ENCODE measurements around the gene PTPRG. TPM values are rescaled to one million over a fixed set of nuclear protein-coding genes. Genes with fewer than 3 reads are reported as not detected.

PTPRG gene
- total RNA-seq, 1 experiment from 2014 or later = 11.7 TPM

DNA sequence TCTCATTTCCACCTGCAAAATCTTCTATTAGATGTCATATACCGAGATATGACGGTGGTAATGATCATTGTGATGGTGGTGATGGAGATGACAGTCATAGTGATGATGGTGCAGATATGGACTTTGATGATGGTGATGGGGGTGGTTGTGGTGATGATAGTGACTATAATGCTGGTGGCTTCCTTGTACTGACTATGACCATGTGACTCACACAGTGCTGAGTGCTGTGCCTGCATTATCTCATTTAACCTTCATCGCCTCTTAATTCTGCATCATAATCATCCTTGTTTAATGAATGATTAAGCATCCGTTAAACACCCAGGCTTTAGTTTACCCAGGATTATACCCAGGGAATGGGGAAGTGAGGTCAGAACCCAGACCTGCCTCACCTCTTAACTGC, 480.3 kb downstream of the PTPRG start:
- no peak for DNase-seq (ENCODE audit: low spot score)
- no peaks in the 10 kb centered on the region for H3K4me1 ChIP-seq (ENCODE audit: insufficient read depth, low read length, poor library complexity, severe bottlenecking)
- TF ChIP-seq CTCF (conservative IDR thresholded peaks at IDR 0.05; ENCODE audit: low read depth, low read length) (no peak), EZH2 (IDR thresholded peaks at IDR 0.05; ENCODE audit: borderline replicate concordance, low read depth, low read length, poor library complexity, severe bottlenecking) (no peak)
- no peaks in the 10 kb centered on the region for H3K9me3 ChIP-seq (ENCODE audit: low read depth, low read length, poor library complexity, severe bottlenecking)
- H3K27ac ChIP-seq (ENCODE audit: low read depth, low read length, poor library complexity, severe bottlenecking) = no peak overlapping the region
- no peaks in the 10 kb centered on the region for H3K36me3 ChIP-seq (ENCODE audit: insufficient read depth, low read length, poor library complexity, severe bottlenecking)
- H3K4me3 ChIP-seq (ENCODE audit: low read depth, low read length, poor library complexity, severe bottlenecking) = no peak overlapping the region
- intact Hi-C loops (cut with micrococcal nuclease; ENCODE audit: unreplicated experiment) = no loop called here
- ChIA-PET CTCF (no interaction called here), POLR2A (ENCODE audit: low non-redundant PET) (no interaction called here)
- no peaks in the 10 kb centered on the region for H3K27me3 ChIP-seq (replicated peaks; ENCODE audit: insufficient read depth, low read depth, low read length, poor library complexity)
- BruUV-seq (replicated peaks) = no TSS peak

DNA sequence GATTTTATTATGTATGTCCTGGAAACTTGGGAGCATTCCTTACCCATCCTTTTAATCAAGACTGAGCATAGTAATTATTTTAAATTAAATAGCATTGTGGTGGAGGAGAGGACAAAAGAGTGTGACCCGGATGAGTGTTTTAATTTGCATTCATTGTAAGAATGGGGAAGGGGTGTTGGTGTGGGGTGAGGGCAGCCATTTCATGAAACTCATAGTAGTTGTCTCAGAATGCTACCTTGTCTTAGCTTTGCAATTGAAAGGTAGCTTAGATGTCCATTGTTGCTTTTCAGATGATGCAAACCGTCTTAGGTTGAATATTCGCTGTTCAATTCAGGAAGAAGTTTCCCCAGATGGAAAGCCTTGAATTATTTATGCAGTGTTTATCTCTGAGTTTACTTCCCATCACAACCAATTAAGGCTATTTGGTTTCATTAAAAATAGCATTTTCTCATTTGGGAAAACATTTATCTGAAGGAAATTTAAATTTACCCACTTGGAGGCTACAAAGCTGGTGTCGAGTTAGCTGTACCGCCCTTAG, 483.6 kb downstream of the PTPRG start:
- ChIA-PET POLR2A (ENCODE audit: low non-redundant PET) (no interaction called here), CTCF (no interaction called here)
- no peak overlapping the region for H3K4me3 ChIP-seq (ENCODE audit: low read depth, low read length, poor library complexity, severe bottlenecking)
- intact Hi-C loops (cut with micrococcal nuclease; ENCODE audit: unreplicated experiment) = no loop called here
- no peak overlapping the region for H3K27ac ChIP-seq (ENCODE audit: low read depth, low read length, poor library complexity, severe bottlenecking)
- no peaks in the 10 kb centered on the region for H3K9me3 ChIP-seq (ENCODE audit: low read depth, low read length, poor library complexity, severe bottlenecking)
- H3K4me1 ChIP-seq (ENCODE audit: insufficient read depth, low read length, poor library complexity, severe bottlenecking) = no peaks in the 10 kb centered on the region
- BruUV-seq (replicated peaks) = no TSS peak
- no peak for TF ChIP-seq EZH2 (IDR thresholded peaks at IDR 0.05; ENCODE audit: borderline replicate concordance, low read depth, low read length, poor library complexity, severe bottlenecking)
- TF ChIP-seq CTCF (conservative IDR thresholded peaks at IDR 0.05; ENCODE audit: low read depth, low read length) = no peak
- no peak for DNase-seq (ENCODE audit: low spot score)
- H3K27me3 ChIP-seq (replicated peaks; ENCODE audit: insufficient read depth, low read depth, low read length, poor library complexity) = no peaks in the 10 kb centered on the region
- no peaks in the 10 kb centered on the region for H3K36me3 ChIP-seq (ENCODE audit: insufficient read depth, low read length, poor library complexity, severe bottlenecking)

DNA sequence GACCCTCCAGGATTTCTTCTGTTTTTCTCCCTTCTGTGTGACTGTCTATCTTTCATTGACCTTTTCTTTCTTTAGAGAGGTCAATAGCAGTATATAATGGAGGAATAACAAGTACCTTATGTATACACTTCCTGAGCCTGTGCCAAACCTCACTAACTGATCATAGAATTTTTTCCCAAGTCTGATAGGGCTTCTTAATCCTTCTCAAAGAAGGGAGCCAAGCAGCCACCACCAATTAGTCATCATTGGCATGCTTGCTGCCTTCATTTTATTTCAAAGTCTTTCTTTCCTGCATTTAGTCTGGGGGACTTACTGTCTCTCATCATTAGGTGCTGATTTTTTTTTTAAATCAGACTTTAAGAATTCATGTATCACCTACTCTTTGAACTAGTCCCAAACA, 485.0 kb downstream of the PTPRG start:
- no peak for DNase-seq (ENCODE audit: low spot score)
- intact Hi-C loops (cut with micrococcal nuclease; ENCODE audit: unreplicated experiment) = no loop called here
- CTCF ChIA-PET = no interaction called here
- TF ChIP-seq CTCF (conservative IDR thresholded peaks at IDR 0.05; ENCODE audit: low read depth, low read length) (no peak), EZH2 (IDR thresholded peaks at IDR 0.05; ENCODE audit: borderline replicate concordance, low read depth, low read length, poor library complexity, severe bottlenecking) (no peak)
- POLR2A ChIA-PET (ENCODE audit: low non-redundant PET) = no interaction called here
- H3K4me1 ChIP-seq (ENCODE audit: insufficient read depth, low read length, poor library complexity, severe bottlenecking) = no peaks in the 10 kb centered on the region
- H3K36me3 ChIP-seq (ENCODE audit: insufficient read depth, low read length, poor library complexity, severe bottlenecking) = no peaks in the 10 kb centered on the region
- BruUV-seq (replicated peaks) = no TSS peak
- no peaks in the 10 kb centered on the region for H3K9me3 ChIP-seq (ENCODE audit: low read depth, low read length, poor library complexity, severe bottlenecking)
- H3K27me3 ChIP-seq (replicated peaks; ENCODE audit: insufficient read depth, low read depth, low read length, poor library complexity) = no peaks in the 10 kb centered on the region
- no peak overlapping the region for H3K27ac ChIP-seq (ENCODE audit: low read depth, low read length, poor library complexity, severe bottlenecking)
- no peak overlapping the region for H3K4me3 ChIP-seq (ENCODE audit: low read depth, low read length, poor library complexity, severe bottlenecking)
